ENCODE results near the gene UBE2H.

The UBE2H gene

DNA sequence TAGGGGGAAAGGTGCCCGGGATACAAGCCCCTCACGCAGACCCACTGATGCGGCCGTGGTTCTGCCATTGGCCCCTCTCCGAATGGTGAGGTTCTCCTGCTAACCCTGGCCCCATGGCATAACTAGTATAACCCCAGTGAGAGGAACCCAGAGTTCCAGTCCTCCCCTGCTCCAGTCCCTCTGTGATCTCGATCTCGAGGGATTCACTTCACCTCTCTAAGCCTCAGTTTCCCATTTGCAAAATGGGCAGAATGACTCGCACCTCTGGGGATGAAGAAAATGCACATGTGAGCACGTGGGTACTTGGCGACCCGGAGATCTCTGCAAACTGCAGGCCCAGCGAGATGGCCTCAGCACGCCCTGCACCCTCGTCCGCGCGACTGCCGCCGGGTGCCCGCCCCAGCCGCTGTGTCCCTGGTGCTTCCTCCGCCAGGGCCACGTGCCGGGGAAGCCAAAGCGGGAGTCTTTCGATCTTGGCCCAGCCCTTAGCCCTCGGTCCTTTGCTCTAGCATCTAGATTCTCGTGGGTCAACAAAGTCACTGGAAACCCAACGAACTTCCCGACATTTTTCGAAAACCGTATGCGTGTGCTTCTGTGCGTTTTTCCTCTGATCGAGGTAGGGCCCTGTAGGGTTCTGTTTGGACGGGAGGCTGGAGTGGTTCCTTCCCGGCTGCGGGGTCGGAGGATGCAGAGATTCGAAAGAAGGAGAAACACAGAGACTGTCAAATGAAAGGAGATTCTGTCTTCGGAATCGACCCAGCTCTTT, 169.8 kb downstream of the UBE2H start:
- Mint-ChIP-seq H3K27me3 (peaks cover 68% of the 10 kb centered on the region), H3K36me3 (ENCODE audit: low read depth) (peaks cover 2% of the 10 kb centered on the region), H3K4me1 (peaks cover 43% of the 10 kb centered on the region), H3K4me3 (peak overlapping the region; percentile 56), H3K9me3 (no peaks in the 10 kb centered on the region), H3K27ac (no peak overlapping the region)
- ATAC-seq = no peak
- peak; percentile 15 for DNase-seq

DNA sequence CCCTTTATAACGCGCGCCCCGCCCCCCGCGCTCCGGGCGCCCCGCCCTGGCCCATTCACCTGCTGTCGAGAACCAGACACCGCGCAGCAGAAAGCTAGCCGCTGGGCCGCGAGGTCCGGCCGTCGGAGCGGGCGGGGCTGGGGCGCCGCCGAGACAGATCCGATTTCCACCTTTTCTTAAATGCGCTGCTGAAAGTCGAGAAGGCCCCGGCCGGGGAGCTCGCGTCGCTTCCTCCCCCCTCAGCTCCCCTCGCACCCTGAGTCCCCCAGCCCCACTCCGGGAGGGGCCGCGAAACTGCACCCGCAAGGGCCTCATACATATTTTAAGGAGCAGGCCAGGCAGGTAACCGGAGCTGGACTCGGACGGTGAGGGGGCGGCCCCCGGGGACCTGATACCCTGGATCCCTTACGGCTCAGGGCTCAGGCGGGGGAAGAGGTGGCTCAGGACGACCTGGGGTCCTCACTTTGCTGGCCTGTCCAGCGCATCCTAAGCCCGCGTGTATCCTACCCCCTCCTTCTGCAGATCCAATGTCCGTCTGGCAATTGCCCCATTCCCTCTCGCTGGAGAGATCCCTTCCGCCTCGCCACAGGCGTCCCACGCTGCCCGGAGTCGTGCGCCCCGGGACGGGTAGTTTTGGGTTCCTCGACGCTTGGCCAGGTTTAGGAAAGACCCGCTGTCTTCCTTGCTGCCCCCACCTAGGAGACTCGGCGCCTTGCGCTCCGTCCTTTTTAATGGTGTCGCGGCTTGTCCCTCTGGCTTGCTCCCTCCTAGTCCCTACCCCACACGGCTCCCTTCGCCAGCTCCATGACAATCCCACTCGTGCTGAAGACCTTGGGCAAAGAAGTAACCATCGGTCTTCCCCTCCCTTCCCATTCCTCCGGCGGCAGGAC, 170.6 kb downstream of the UBE2H start:
- peak overlapping the region; percentile 56 for H3K4me3 Mint-ChIP-seq
- no peak for DNase-seq
- H3K4me1 Mint-ChIP-seq = peaks cover 43% of the 10 kb centered on the region
- peaks cover 69% of the 10 kb centered on the region for H3K27me3 Mint-ChIP-seq
- H3K9me3 Mint-ChIP-seq = no peaks in the 10 kb centered on the region
- peaks cover 2% of the 10 kb centered on the region for H3K36me3 Mint-ChIP-seq (ENCODE audit: low read depth)
- no peak overlapping the region for H3K27ac Mint-ChIP-seq
- no peak for ATAC-seq

DNA sequence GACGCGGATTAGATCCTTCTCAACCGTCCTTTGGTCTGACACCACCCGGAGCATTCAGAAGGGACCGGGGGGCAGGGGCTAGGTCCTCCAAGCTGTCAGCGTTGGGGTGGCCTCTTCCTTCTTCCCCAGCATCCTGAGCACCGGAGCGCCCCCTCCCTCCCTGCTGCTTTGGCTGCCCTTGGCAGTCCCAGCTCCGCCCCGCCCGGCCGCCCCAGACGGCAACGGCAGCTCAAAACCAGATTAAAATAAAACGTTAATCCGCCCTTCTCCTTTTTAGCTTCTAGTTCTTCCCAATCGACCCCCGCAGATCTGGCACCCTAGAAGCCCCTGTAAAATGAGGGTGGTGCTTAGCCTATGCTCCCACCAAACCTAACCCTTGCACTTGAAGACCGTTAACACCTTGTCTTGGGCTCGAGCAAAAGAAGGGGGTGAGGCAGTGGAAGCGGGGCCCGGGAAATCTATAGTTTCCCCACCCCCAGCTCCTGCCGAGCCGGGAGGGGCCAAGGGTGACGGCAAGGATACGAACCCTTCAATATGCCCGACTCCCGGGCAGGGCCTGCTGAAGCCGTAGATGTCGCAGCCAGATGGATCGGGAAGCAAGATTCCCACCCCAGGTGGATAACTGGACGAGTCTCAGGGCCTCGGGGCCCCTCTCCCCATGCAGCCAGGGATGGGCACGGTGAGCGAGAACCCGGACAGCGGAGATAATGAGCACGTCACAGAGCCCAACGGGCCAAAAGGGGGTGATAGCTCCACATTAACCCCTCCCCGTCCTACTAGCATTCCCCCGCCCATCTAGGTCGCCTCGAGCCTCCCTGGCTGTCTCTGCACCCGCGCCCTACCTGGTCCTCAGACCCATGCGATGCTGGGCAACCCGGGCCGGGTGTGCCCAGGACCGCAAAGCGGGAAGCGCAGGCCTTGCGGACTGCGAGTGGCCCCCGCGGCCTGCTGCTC, 171.5 kb downstream of the UBE2H start:
- DNase-seq = peak; percentile 33
- H3K4me1 Mint-ChIP-seq = peaks cover 43% of the 10 kb centered on the region
- H3K27ac Mint-ChIP-seq = no peak overlapping the region
- H3K27me3 Mint-ChIP-seq = peaks cover 65% of the 10 kb centered on the region
- H3K36me3 Mint-ChIP-seq (ENCODE audit: low read depth) = peaks cover 2% of the 10 kb centered on the region
- peak overlapping the region; percentile 75 for H3K4me3 Mint-ChIP-seq
- H3K9me3 Mint-ChIP-seq = no peaks in the 10 kb centered on the region
- no peak for ATAC-seq

Data from activated naive CD8-positive, alpha-beta T cell treated with anti-CD3 and anti-CD28 coated beads, Interleukin-2, amount 50 U/mL, for 24 hours (primary cell).